Skeletal muscle tissue (tissue), 4 donors: Measurements from ENCODE around the gene BICD1. TPM values are rescaled to one million over a fixed set of nuclear protein-coding genes. Genes with fewer than 3 reads are reported as not detected.

Experiments
- H3K27ac ChIP-seq: one replicate; pipeline ENCODE4 v1.7.0; 2013; ENCODE audit warnings: mild to moderate bottlenecking, low read depth, low read length, inconsistent platforms
- H3K27me3 ChIP-seq, 3 donors: one replicate each; pipeline ENCODE4 v1.7.0; 2013; ENCODE audit warnings: low read length in 3 of 3; ENCODE audit not compliant: control insufficient read depth in 3 of 3, insufficient read depth in 3 of 3
- H3K36me3 ChIP-seq, 3 donors: one replicate each; pipeline ENCODE4 v1.7.0; 2013; ENCODE audit warnings: low read length in 3 of 3; ENCODE audit not compliant: control insufficient read depth in 3 of 3, insufficient read depth in 3 of 3
- H3K4me1 ChIP-seq, 3 donors: one replicate each; pipeline ENCODE4 v1.7.0; 2013; ENCODE audit warnings: low read length in 3 of 3, mild to moderate bottlenecking in 3 of 3; ENCODE audit not compliant: control insufficient read depth in 3 of 3, insufficient read depth in 3 of 3
- H3K4me3 ChIP-seq, 3 donors: one replicate each; pipeline ENCODE4 v1.7.0; 2013; ENCODE audit warnings: low read length in 3 of 3
- H3K9ac ChIP-seq, 3 donors: one replicate each; pipeline ENCODE4 v1.7.0; 2013; ENCODE audit warnings: low read length in 3 of 3, mild to moderate bottlenecking in 3 of 3, moderate library complexity in 2 of 3, low read depth in 1 of 3
- H3K9me3 ChIP-seq, 3 donors: one replicate each; pipeline ENCODE4 v1.7.0; 2013; ENCODE audit warnings: low read length in 3 of 3; ENCODE audit not compliant: control insufficient read depth in 3 of 3
- total RNA-seq: library from RNA; depleted of rRNA; stranded (reverse); fragments of >200 nt; gene quantifications from one replicate; pipeline ENCODE4 v1.2.3, GENCODE V29; 2014
- donor health status: Osteomylitis.

Gene BICD1
- total RNA-seq, 1 donor from 2014 or later = 7.8 TPM

DNA sequence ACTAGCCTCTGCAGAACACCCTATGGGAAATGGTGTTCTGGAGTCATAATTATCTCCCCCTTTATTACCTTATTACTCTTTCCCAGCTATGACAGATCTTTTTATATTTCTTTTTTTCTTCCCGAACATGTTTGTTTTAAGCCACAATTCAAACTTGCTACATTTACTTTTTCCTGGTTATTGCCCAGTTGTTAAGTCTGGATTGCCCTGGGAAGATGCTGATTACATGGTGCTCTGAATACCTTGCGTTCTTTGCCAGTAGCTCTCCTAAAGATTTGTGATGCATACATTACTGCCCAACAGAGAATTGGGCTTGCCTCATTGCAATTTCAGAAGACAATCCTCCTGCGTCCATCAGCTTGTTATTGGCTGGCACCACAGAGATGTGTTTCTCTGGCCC lies 174.5 kb downstream of the BICD1 start:
- Histone ChIP-seq H3K4me1 (no peaks in the 10 kb centered on the region), H3K27me3 (no peaks in the 10 kb centered on the region)

DNA sequence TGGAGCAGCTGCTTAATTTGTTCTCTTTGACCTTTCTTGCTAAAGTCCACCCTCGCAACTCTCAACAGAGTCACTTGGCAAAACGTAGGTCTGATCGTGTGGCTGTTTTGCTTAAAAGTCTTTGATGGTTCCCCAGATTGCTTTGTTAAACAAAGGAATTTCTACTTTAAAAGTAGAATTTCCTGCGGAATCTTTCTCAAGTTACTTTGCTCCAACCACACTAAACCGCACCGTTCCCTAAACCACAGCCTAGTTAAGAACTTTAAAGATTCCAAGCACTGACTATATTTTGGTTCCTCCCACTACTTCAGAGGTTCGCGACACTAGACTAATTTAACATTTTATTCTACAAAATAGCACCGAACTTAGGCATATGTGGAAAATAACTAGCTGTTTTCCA lies 177.9 kb downstream of the BICD1 start:
- no peak overlapping the region for H3K4me3 ChIP-seq
- H3K9ac ChIP-seq = no peak overlapping the region
- no peaks in the 10 kb centered on the region for H3K4me1 ChIP-seq
- no peaks in the 10 kb centered on the region for H3K36me3 ChIP-seq
- H3K9me3 ChIP-seq = no peaks in the 10 kb centered on the region
- no peak overlapping the region for H3K27ac ChIP-seq
- no peaks in the 10 kb centered on the region for H3K27me3 ChIP-seq

More for the DNA sequence above, 174.5 kb downstream of the BICD1 start:
- Histone ChIP-seq H3K9me3 (no peaks in the 10 kb centered on the region), H3K9ac (no peak overlapping the region), H3K4me3 (no peak overlapping the region), H3K27ac (no peak overlapping the region), H3K36me3 (no peaks in the 10 kb centered on the region)

DNA sequence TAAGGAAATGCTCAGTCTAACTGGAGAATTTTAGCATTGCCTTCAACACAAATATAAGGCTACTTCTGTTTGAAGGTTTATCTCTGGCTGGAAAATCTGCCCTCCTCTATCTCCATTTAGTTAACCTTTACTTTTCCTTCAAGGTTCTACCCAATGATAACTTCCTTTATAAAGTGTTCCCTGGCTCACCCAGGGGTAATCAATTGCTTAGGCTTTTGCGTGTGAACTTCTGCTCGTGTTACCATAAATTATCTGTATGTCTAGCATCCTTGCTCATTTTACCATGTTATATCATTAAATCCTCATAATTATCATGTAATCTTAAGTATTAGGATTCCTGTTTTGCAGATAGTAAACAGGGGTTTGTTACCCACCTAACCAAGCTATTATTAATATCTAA lies 178.4 kb downstream of the BICD1 start:
- H3K9me3 ChIP-seq = no peaks in the 10 kb centered on the region
- H3K36me3 ChIP-seq = no peaks in the 10 kb centered on the region
- H3K27ac ChIP-seq = no peak overlapping the region
- H3K4me3 ChIP-seq = no peak overlapping the region
- H3K9ac ChIP-seq = no peak overlapping the region
- no peaks in the 10 kb centered on the region for H3K4me1 ChIP-seq
- H3K27me3 ChIP-seq = no peaks in the 10 kb centered on the region

DNA sequence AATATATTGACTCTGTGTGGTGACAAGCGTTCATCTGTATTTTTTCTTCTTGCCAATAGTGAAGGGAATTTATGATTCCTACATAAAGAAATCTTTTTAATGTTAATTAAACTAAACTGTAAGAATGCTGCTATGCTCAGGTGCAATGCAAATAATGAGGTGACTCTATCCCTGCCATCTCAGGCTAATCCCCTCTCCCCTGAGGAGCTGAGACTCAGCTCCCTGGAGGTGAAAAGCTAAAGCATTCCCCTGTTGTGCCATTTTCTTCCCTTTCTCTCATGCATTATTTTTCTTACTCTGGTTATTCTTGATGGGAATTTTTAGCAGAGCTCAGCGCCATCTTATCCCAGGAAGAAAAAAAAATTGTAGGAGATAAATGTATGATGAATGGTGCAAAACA lies 178.8 kb downstream of the BICD1 start:
- H3K9me3 ChIP-seq = no peaks in the 10 kb centered on the region
- no peaks in the 10 kb centered on the region for H3K36me3 ChIP-seq
- H3K27ac ChIP-seq = no peak overlapping the region
- H3K4me1 ChIP-seq = no peaks in the 10 kb centered on the region
- no peaks in the 10 kb centered on the region for H3K27me3 ChIP-seq
- no peak overlapping the region for H3K4me3 ChIP-seq
- H3K9ac ChIP-seq = no peak overlapping the region

DNA sequence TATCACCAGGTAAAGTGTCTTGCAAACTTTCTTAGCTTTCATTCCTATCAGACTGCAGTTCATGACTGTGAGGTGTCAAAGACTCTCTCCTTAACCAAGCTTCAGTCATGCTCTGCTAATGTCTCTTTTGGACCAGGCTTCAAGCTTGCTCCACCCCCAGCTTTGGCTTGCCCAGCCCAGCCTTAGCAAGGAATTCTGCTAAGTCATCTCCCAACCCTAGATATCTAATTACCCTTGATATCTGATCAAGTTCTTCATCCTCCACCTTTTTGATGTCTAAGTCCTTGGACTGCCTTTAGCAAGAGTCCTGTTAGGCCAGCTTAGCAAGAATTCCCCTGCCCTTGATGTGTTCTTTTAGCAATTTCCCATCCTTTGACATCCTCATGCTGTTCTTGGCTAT lies 183.8 kb downstream of the BICD1 start:
- Histone ChIP-seq H3K9me3 (no peaks in the 10 kb centered on the region), H3K9ac (no peak overlapping the region), H3K4me3 (no peak overlapping the region), H3K36me3 (peaks cover 0 to 2% (median 0%) of the 10 kb centered on the region in 3 donors), H3K27ac (no peak overlapping the region), H3K27me3 (no peaks in the 10 kb centered on the region), H3K4me1 (no peaks in the 10 kb centered on the region)

GRCh38 chr12:32292151-32292550 lies 185.5 kb downstream of the BICD1 start:
- H3K9ac ChIP-seq = no peak overlapping the region
- H3K27me3 ChIP-seq = no peaks in the 10 kb centered on the region
- no peaks in the 10 kb centered on the region for H3K9me3 ChIP-seq
- no peak overlapping the region for H3K4me3 ChIP-seq
- H3K36me3 ChIP-seq = peaks cover 0 to 2% (median 0%) of the 10 kb centered on the region in 3 donors
- no peak overlapping the region for H3K27ac ChIP-seq
- no peaks in the 10 kb centered on the region for H3K4me1 ChIP-seq

- peaks cover 0 to 2% (median 0%) of the 10 kb centered on the region in 3 donors for H3K36me3 ChIP-seq
- H3K4me3 ChIP-seq = no peak overlapping the region
- no peak overlapping the region for H3K27ac ChIP-seq
- H3K4me1 ChIP-seq = no peaks in the 10 kb centered on the region
- H3K9ac ChIP-seq = no peak overlapping the region
- no peaks in the 10 kb centered on the region for H3K27me3 ChIP-seq
- no peaks in the 10 kb centered on the region for H3K9me3 ChIP-seq
These were observed 187.3 kb downstream of the BICD1 start for GRCh38 chr12:32293808-32294419.

GRCh38 chr12:32296567-32296966 lies 189.9 kb downstream of the BICD1 start:
- H3K36me3 ChIP-seq = peaks cover 0 to 2% (median 0%) of the 10 kb centered on the region in 3 donors
- no peak overlapping the region for H3K9ac ChIP-seq
- H3K4me1 ChIP-seq = peaks cover 0 to 3% (median 0%) of the 10 kb centered on the region in 3 donors
- no peak overlapping the region for H3K4me3 ChIP-seq
- no peaks in the 10 kb centered on the region for H3K27me3 ChIP-seq
- no peak overlapping the region for H3K27ac ChIP-seq
- H3K9me3 ChIP-seq = no peaks in the 10 kb centered on the region

- H3K27ac ChIP-seq = no peak overlapping the region
- peaks cover 0 to 3% (median 0%) of the 10 kb centered on the region in 3 donors for H3K4me1 ChIP-seq
- H3K9ac ChIP-seq = no peak overlapping the region
- H3K9me3 ChIP-seq = no peaks in the 10 kb centered on the region
- H3K27me3 ChIP-seq = no peaks in the 10 kb centered on the region
- H3K36me3 ChIP-seq = peaks cover 0 to 2% (median 0%) of the 10 kb centered on the region in 3 donors
- no peak overlapping the region for H3K4me3 ChIP-seq
These were observed 192.3 kb downstream of the BICD1 start for GRCh38 chr12:32298917-32299316.

GRCh38 chr12:32301216-32301615 lies 194.6 kb downstream of the BICD1 start:
- no peak overlapping the region for H3K9ac ChIP-seq
- H3K9me3 ChIP-seq = no peaks in the 10 kb centered on the region
- H3K27me3 ChIP-seq = no peaks in the 10 kb centered on the region
- H3K27ac ChIP-seq = no peak overlapping the region
- H3K4me3 ChIP-seq = no peak overlapping the region
- H3K36me3 ChIP-seq = no peaks in the 10 kb centered on the region
- H3K4me1 ChIP-seq = peaks cover 0 to 3% (median 0%) of the 10 kb centered on the region in 3 donors
